GM21619 (cell line): Measurements from ENCODE around the gene TWF2.

ENCODE experiments used
- ATAC-seq: cut with Tn5 transposase; IDR thresholded peaks from one replicate; pipeline ENCODE4 v1.9.1; 2021; ENCODE audit not compliant: unreplicated experiment

TWF2 gene

GRCh38 chr3:52238193-52238760, 681 bp downstream of the TWF2 start:
- no peak for ATAC-seq

- no peak for ATAC-seq
Observed at GRCh38 chr3:52237657-52238172, 1.2 kb downstream of the TWF2 start.

- ATAC-seq: no peak
Observed at GRCh38 chr3:52237006-52237656, 1.8 kb downstream of the TWF2 start.

- ATAC-seq: no peak
Observed at GRCh38 chr3:52236424-52236886, 2.5 kb downstream of the TWF2 start.

- no peak for ATAC-seq
Observed at GRCh38 chr3:52234516-52235447, 4.2 kb downstream of the TWF2 start.

GRCh38 chr3:52233968-52234367, 5.0 kb downstream of the TWF2 start:
- ATAC-seq: no peak

- ATAC-seq: no peak
Observed at GRCh38 chr3:52233108-52233591, 5.8 kb downstream of the TWF2 start.

GRCh38 chr3:52232279-52233107, 6.5 kb downstream of the TWF2 start:
- ATAC-seq: no peak

GRCh38 chr3:52231502-52232278, 7.3 kb downstream of the TWF2 start:
- no peak for ATAC-seq

- ATAC-seq: no peak
Observed at GRCh38 chr3:52230889-52231499, 8.0 kb downstream of the TWF2 start.

- ATAC-seq: no peak
Observed at GRCh38 chr3:52230461-52230860, 8.5 kb downstream of the TWF2 start.

- no peak for ATAC-seq
Observed at GRCh38 chr3:52229656-52230055, 9.3 kb downstream of the TWF2 start.

GRCh38 chr3:52228751-52229291, 10.1 kb downstream of the TWF2 start:
- ATAC-seq: no peak

GRCh38 chr3:52228266-52228665, 10.7 kb downstream of the TWF2 start:
- no peak for ATAC-seq

- no peak for ATAC-seq
Observed at GRCh38 chr3:52227766-52228165, 11.2 kb downstream of the TWF2 start.

- ATAC-seq: no peak
Observed at GRCh38 chr3:52227117-52227516, 11.8 kb downstream of the TWF2 start.

- ATAC-seq: no peak
Observed at GRCh38 chr3:52226229-52226817, 12.6 kb downstream of the TWF2 start.

- peak; percentile 80 for ATAC-seq
Observed at GRCh38 chr3:52225452-52226228, 13.3 kb downstream of the TWF2 start, which contains the start of gene TLR9. Gene TLR9, minus strand, starts transcription at chr3:52225645. Its CDS starts 116 bp downstream, at chr3:52225529.
